HepG2 (cell line): ENCODE results near the gene RDH13. TPM values are rescaled to one million over a fixed set of nuclear protein-coding genes. Genes with fewer than 3 reads are reported as not detected.
A peak's percentile ranks its signal among the peaks of the same experiment; 100 is the strongest.

ENCODE experiments used
- ATAC-seq: fragments of 200-7000 bp; cut with Tn5 transposase; 3 replicates; pipeline ENCODE4 v1.9.1; 2020; ENCODE audit warnings: mild to moderate bottlenecking, moderate library complexity
- BruUV-seq: library from RNA; stranded (reverse); fragments of 400-500 nt; replicated peaks from 2 replicates; lab custom pipeline; 2021; lab: Mats Ljungman, UMichigan
- CTCF ChIA-PET: fragments of 300-600 bp; formaldehyde crosslinking; extraction: SDS; loops from one replicate; lab custom pipeline; 2021; ENCODE audit warnings: low total read pairs, inconsistent platforms, low intra/inter-chr PET ratio; lab: Yijun Ruan, JAX
- POLR2A ChIA-PET: fragments of 350-600 bp; sonication (Branson Sonifier 250); formaldehyde crosslinking; loops from one replicate; lab custom pipeline; 2020; ENCODE audit warnings: antibody characterized with exemption, inconsistent platforms; lab: Yijun Ruan, JAX
- DNase-seq: peaks from one replicate; pipeline ENCODE4 v3.0.0-alpha.2; 2015; ENCODE audit warnings: low spot score
- FAIRE-seq: peaks from 3 replicates; lab custom pipeline; 2011; peaks lifted over from hg19 to GRCh38; lab: Jason Lieb, UNC
- H2AFZ ChIP-seq: one replicate; pipeline ENCODE4 v1.6.1; 2011; ENCODE audit warnings: low read length, inconsistent platforms
- H3K27ac ChIP-seq: fragments of 300-600 bp; 3 replicates; pipeline ENCODE4 v1.8.0; 2011; ENCODE audit warnings: mixed run types, mild to moderate bottlenecking, mixed read lengths, low read length, inconsistent platforms; ENCODE audit not compliant: insufficient read depth; ENCODE audit errors: extremely low read length
- H3K27me3 ChIP-seq, 2 experiments: fragments of 200-600 bp in 1 of 2; 2 replicates in 1 of 2; 3 replicates in 1 of 2; pipeline versions ENCODE4 v1.6.0 to v1.8.0; 2011; ENCODE audit warnings: low read length in 2 of 2, mild to moderate bottlenecking in 2 of 2, moderate library complexity in 2 of 2, inconsistent platforms in 1 of 2; ENCODE audit not compliant: insufficient read depth in 2 of 2, control insufficient read depth in 1 of 2
- H3K36me3 ChIP-seq, 2 experiments: fragments of 200-600 bp in 1 of 2; replicated peaks in 1 of 2; 2 replicates in 1 of 2; 3 replicates in 1 of 2; pipeline versions ENCODE4 v1.5.1 to v1.8.0; 2011; ENCODE audit warnings: low read length in 2 of 2, inconsistent platforms in 1 of 2; ENCODE audit not compliant: insufficient read depth in 2 of 2, control insufficient read depth in 1 of 2
- H3K4me1 ChIP-seq: 2 replicates; pipeline ENCODE4 v1.5.1; 2012; ENCODE audit warnings: low read length, inconsistent platforms; ENCODE audit not compliant: insufficient read depth
- H3K4me2 ChIP-seq: 2 replicates; pipeline ENCODE4 v1.6.0; 2011; ENCODE audit warnings: low read depth, low read length, inconsistent platforms
- H3K4me3 ChIP-seq, 3 experiments: fragments of 200-600 bp in 1 of 3; sonication (generic), shearing (Covaris generic) in 1 of 3; replicated peaks in 1 of 3; 2 replicates each; pipeline ENCODE4 v1.5.1; 2011 to 2016; ENCODE audit warnings: low read length in 3 of 3, inconsistent platforms in 2 of 3, low read depth in 2 of 3, mild to moderate bottlenecking in 2 of 3, control low read depth in 1 of 3, mixed read lengths in 1 of 3; ENCODE audit not compliant: insufficient read depth in 1 of 3
- H3K79me2 ChIP-seq: one replicate; pipeline ENCODE4 v1.6.1; 2011; ENCODE audit warnings: low read length, inconsistent platforms; ENCODE audit not compliant: insufficient read depth
- H3K9ac ChIP-seq: 2 replicates; pipeline ENCODE4 v1.6.0; 2011; ENCODE audit warnings: mild to moderate bottlenecking, low read depth, low read length, inconsistent platforms; ENCODE audit not compliant: insufficient read depth
- H3K9me3 ChIP-seq: 2 replicates; pipeline ENCODE4 v1.5.1; 2012; ENCODE audit warnings: mild to moderate bottlenecking, low read length
- H4K20me1 ChIP-seq: 2 replicates; pipeline ENCODE4 v1.6.0; 2011; ENCODE audit warnings: inconsistent platforms, mild to moderate bottlenecking, low read length, moderate library complexity; ENCODE audit not compliant: insufficient read depth
- ELF1 ChIP-seq: sonication (generic); formaldehyde crosslinking; IDR thresholded peaks from 2 replicates; pipeline ENCODE4 v1.4.0; 2020; ENCODE audit warnings: missing genetic modification reagents
- GABPA ChIP-seq, 2 experiments: IDR thresholded peaks; 2 replicates each; pipeline ENCODE4 v1.6.1; 2011 to 2016; ENCODE audit warnings: low read depth in 2 of 2, low read length in 1 of 2, missing biosample characterization in 1 of 2, missing genetic modification characterization in 1 of 2
- GABPB1 ChIP-seq: IDR thresholded peaks from 2 replicates; pipeline ENCODE4 v1.6.1; 2016; ENCODE audit warnings: mild to moderate bottlenecking, missing genetic modification reagents, moderate library complexity, missing compliant biosample characterization
- ZNF687 ChIP-seq: sonication (generic); formaldehyde crosslinking; IDR thresholded peaks from 2 replicates; pipeline ENCODE4 v1.5.1; 2020; ENCODE audit warnings: mild to moderate bottlenecking, missing genetic modification reagents, moderate library complexity
- whole genome bisulfite sequencing: methylation state at CpG from one replicate; pipeline ENCODE4 v1.1.6; 2017; ENCODE audit warnings: low lambda C conversion rate; 5-methylcytosine and 5-hydroxymethylcytosine counted together
- in situ Hi-C: cut with HindIII; loops from 2 replicates; pipeline ENCODE4 v1.10.0; 2017; ENCODE audit warnings: low pct_unique_long_range_greater_than_20kb; ENCODE audit not compliant: extremely low pct_ligation_motif_present
- intact Hi-C: fragments of 100-400 bp; cut with micrococcal nuclease; formaldehyde crosslinking; loops from one replicate; pipeline ENCODE4 v1.10.0; 2022; ENCODE audit not compliant: unreplicated experiment
- polyA plus RNA-seq, 8 experiments: library from polyadenylated mRNA; depleted of rRNA in 3 of 8; stranded (reverse) in 7 of 8; unstranded in 1 of 8; fragments of >200 nt; fragmentation: Illumina TruSeq in 4 of 8; extraction: Trizol in 4 of 8; gene quantifications; 2 replicates each; pipeline versions ENCODE4 v1.2.1 to v1.2.3, GENCODE V29; 2011 to 2016; ENCODE audit warnings: low read depth in 4 of 8, missing spikeins in 1 of 8, mixed read lengths in 1 of 8; ENCODE audit not compliant: insufficient read depth in 1 of 8
- total RNA-seq, 5 experiments: library from RNA; depleted of rRNA; stranded (reverse); fragments of >200 nt; fragmentation: Illumina TruSeq; extraction: Trizol; gene quantifications; 2 replicates each; pipeline ENCODE4 v1.2.3, GENCODE V29; 2016; ENCODE audit warnings: low read depth in 1 of 5
- TF ChIP-seq, protein P1 (sequence below): IDR thresholded peaks from 2 replicates; pipeline ENCODE4 v1.6.1; 2016; ENCODE audit warnings: mild to moderate bottlenecking

The RDH13 gene
- total and polyA plus RNA-seq, 2 of the 13 experiments (the other 11 are each of a cell fraction or from before 2014, with no cell fraction given): 13.4 to 21.5 TPM

DNA sequence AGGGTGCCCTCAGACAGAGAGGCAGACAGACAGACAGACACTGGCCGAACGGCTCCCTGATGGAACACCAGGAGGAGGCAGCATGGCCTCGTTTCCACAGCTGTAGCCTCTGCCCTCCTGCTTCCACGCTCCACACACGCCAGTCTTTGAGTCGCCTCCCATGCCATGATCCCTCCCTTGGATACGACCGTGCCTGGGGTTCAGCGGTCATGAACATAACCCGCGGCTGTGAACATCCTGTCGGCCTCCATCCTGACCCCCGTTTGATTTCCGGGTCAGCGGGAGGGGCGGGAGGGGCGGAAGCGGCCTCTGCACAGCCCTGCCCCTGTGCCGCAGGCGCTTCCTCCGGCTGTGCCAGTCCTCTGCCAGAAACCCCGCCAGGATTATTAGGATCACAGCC lies 48.2 kb downstream of the RDH13 start:
- Histone ChIP-seq H3K9ac (no peak overlapping the region), H3K27me3 (peaks cover 3 to 19% of the 10 kb centered on the region in 2 experiments; a peak in 4 of 5 replicates), H3K9me3 (no peaks in the 10 kb centered on the region), H3K36me3 (no peaks in the 10 kb centered on the region), H3K4me3 (peak overlapping the region in 2 of 3 experiments; percentile 21 to 55; a peak in 2 of 6 replicates), H3K4me1 (no peaks in the 10 kb centered on the region), H3K4me2 (peak overlapping the region; percentile 45), H2AFZ (peak overlapping the region; percentile 29), H4K20me1 (no peaks in the 10 kb centered on the region), H3K79me2 (no peaks in the 10 kb centered on the region)
- FAIRE-seq: no peak
- no peak for DNase-seq
- POLR2A ChIA-PET: no interaction called here
- WGBS: 31% methylated on average over 20 of the region's 22 CpGs
- intact Hi-C loops (no loop called here), in situ Hi-C loops (no loop called here)
- ATAC-seq: peak; percentile 68
- TF ChIP-seq ZNF687 (CRISPR knock-in tag) (peak; percentile 27; the same call in 1 of the 2 replicates), GABPB1 (CRISPR knock-in tag) (peak; percentile 75; the same call in 1 of the 2 replicates), ELF1 (CRISPR knock-in tag) (0 out of 2 replicates have a peak, but pooled peaks have one; percentile 27), GABPA (IDR thresholded peaks at IDR 0.05; ENCODE audit: low read depth, low read length) (peak; percentile 30; the same call in 1 of the 2 replicates), GABPA (CRISPR knock-in tag; IDR thresholded peaks at IDR 0.05; ENCODE audit: low read depth) (peak; percentile 74)
- TF ChIP-seq, protein P1, sequence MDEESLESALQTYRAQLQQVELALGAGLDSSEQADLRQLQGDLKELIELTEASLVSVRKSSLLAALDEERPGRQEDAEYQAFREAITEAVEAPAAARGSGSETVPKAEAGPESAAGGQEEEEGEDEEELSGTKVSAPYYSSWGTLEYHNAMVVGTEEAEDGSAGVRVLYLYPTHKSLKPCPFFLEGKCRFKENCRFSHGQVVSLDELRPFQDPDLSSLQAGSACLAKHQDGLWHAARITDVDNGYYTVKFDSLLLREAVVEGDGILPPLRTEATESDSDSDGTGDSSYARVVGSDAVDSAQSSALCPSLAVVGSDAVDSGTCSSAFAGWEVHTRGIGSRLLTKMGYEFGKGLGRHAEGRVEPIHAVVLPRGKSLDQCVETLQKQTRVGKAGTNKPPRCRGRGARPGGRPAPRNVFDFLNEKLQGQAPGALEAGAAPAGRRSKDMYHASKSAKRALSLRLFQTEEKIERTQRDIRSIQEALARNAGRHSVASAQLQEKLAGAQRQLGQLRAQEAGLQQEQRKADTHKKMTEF (CRISPR knock-in tag): no peak
- TF ChIP-seq, all 625 proteins: peak for 4
- CTCF ChIA-PET: no interaction called here
- no TSS peak for BruUV-seq
- no peak overlapping the region for H3K27ac ChIP-seq
